ENCODE data around the gene SLC25A28. TPM values are rescaled to one million over a fixed set of nuclear protein-coding genes. Genes with fewer than 3 reads are reported as not detected.

SLC25A28 gene
- total RNA-seq, 2 donors from 2014 or later: 16.0 to 50.6 TPM

DNA sequence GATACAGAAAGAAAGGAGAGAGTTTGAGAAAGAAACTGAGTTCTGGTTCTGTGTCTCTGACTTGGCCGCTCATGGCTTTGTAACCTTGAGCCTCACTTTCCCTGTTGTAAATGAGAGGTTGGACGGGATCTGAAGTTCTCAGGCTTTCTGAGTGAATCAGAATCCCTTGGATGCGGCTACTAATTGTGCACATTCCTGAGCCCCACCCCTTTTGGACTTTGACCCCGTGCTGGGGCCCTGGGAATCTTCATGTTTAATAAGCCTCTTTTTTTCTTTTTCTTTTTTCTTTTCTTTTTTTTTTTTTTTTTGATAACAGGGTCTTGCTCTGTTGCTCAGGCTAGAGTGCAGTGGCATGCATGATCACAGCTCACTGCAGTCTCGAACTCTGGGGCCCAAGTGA lies 26.9 kb downstream of the SLC25A28 start:
- Histone ChIP-seq H3K9me3 (no peaks in the 10 kb centered on the region), H3K36me3 (no peaks in the 10 kb centered on the region), H3K4me1 (replicated peaks) (no peaks in the 10 kb centered on the region), H3K4me3 (no peak overlapping the region), H3K27ac (no peak overlapping the region), H3K27me3 (replicated peaks; ENCODE audit: insufficient read depth) (peaks cover 2% of the 10 kb centered on the region)
- intact Hi-C loops (cut with DNase I): no loop called here
- 74% methylated on average over 5 of the region's 5 CpGs for WGBS
- no peak for TF ChIP-seq POLR2A (IDR thresholded peaks at IDR 0.05)
- no peak for TF ChIP-seq POLR2AphosphoS5 (IDR thresholded peaks at IDR 0.05)
- TF ChIP-seq, protein P1, sequence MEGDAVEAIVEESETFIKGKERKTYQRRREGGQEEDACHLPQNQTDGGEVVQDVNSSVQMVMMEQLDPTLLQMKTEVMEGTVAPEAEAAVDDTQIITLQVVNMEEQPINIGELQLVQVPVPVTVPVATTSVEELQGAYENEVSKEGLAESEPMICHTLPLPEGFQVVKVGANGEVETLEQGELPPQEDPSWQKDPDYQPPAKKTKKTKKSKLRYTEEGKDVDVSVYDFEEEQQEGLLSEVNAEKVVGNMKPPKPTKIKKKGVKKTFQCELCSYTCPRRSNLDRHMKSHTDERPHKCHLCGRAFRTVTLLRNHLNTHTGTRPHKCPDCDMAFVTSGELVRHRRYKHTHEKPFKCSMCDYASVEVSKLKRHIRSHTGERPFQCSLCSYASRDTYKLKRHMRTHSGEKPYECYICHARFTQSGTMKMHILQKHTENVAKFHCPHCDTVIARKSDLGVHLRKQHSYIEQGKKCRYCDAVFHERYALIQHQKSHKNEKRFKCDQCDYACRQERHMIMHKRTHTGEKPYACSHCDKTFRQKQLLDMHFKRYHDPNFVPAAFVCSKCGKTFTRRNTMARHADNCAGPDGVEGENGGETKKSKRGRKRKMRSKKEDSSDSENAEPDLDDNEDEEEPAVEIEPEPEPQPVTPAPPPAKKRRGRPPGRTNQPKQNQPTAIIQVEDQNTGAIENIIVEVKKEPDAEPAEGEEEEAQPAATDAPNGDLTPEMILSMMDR (IDR thresholded peaks at IDR 0.05): no peak
- DNase-seq (ENCODE audit: low spot score): no peak

DNA sequence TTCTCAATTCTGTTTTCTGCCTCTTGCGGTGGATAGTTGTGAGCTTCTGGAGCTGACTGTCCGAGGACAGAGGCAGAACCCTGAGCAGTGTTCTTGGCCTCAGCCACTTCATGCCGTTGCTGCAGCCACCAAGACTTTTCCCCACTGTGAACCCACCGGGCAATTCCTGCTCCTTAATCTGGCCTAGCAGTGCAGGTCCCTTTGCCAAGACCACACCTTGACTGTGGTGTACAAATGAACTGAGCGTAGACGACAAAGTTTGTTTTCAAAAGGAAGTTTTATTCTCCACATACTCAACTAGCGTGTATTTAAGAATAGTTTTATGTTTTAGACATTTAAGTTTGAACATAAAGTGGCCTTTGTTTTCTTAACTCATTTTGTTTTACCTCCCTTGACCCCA lies 29.4 kb downstream of the SLC25A28 start:
- no peak for TF ChIP-seq POLR2AphosphoS5 (IDR thresholded peaks at IDR 0.05)
- no peak for TF ChIP-seq POLR2A (IDR thresholded peaks at IDR 0.05)
- TF ChIP-seq, protein P1 (IDR thresholded peaks at IDR 0.05): no peak
- H3K9me3 ChIP-seq: no peaks in the 10 kb centered on the region
- H3K4me3 ChIP-seq: no peak overlapping the region
- H3K4me1 ChIP-seq (replicated peaks): no peaks in the 10 kb centered on the region
- no peak for DNase-seq (ENCODE audit: low spot score)
- H3K36me3 ChIP-seq: no peaks in the 10 kb centered on the region
- 65% methylated on average over 7 of the region's 7 CpGs for WGBS
- H3K27ac ChIP-seq: no peak overlapping the region
- intact Hi-C loops (cut with DNase I): no loop called here
- H3K27me3 ChIP-seq (replicated peaks; ENCODE audit: insufficient read depth): peaks cover 2% of the 10 kb centered on the region

DNA sequence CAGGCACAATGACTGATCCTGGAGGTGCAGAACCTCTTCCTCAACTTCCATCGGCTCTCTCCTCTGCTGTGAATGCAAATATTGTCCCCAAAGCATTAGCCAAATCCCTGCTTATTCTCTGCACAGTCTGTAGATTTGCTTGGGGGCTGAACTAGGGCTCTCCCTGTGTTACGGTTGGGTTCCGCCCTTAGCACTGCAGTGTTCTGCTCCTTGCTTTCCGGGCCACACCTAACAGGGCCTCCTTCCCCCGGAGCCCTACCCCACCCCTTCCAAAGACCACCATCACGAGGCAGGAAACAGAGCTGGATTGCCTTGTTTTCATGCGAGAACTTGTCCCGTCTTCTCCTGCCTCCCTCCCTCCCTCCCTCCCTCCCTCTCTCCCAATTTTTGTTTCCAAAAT lies 36.6 kb downstream of the SLC25A28 start:
- 40% methylated on average over 8 of the region's 8 CpGs for WGBS
- TF ChIP-seq POLR2AphosphoS5 (IDR thresholded peaks at IDR 0.05) (no peak), POLR2A (IDR thresholded peaks at IDR 0.05) (no peak)
- TF ChIP-seq, protein P1 (IDR thresholded peaks at IDR 0.05): no peak
- DNase-seq (ENCODE audit: low spot score): no peak
- Histone ChIP-seq H3K9me3 (no peaks in the 10 kb centered on the region), H3K27me3 (replicated peaks; ENCODE audit: insufficient read depth) (no peaks in the 10 kb centered on the region), H3K27ac (no peak overlapping the region), H3K4me1 (replicated peaks) (no peaks in the 10 kb centered on the region), H3K4me3 (no peak overlapping the region), H3K36me3 (no peaks in the 10 kb centered on the region)
- intact Hi-C loops (cut with DNase I): loop anchor here (10.0 kb wide), 1 partner anchor 129 kb away; no protein-coding TSS in a partner anchor

DNA sequence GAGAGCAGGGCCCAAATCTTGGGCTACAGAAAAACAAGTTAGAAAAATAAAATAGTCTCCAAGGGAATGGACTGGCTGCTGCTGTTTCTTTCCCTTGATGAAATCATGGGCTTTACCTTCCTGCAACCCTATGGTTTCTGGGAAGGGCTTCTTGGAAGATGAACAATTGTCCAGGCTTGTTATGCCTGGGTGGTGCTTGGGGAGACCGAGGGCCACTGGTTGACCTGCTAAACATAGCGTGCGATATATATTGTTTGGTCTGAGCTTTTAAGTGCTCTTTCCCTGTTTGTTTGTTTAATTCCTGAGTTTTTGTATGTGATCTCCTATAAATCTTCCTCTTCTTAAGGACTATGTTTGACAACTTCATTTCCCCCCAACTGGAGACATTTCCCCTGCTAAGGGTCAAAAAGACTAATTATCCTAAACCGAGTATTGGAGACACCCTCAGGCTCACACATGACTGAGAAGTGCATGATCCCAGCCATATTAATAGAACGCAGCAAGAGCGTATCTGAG lies 37.9 kb downstream of the SLC25A28 start:
- H3K36me3 ChIP-seq: no peaks in the 10 kb centered on the region
- intact Hi-C loops (cut with DNase I): loop anchor here (10.0 kb wide), 1 partner anchor 128 kb away; no protein-coding TSS in a partner anchor
- no peak for DNase-seq (ENCODE audit: low spot score)

More for the DNA sequence above, 37.9 kb downstream of the SLC25A28 start:
- Histone ChIP-seq H3K27ac (no peak overlapping the region), H3K4me1 (replicated peaks) (no peaks in the 10 kb centered on the region), H3K4me3 (no peak overlapping the region), H3K27me3 (replicated peaks; ENCODE audit: insufficient read depth) (no peaks in the 10 kb centered on the region), H3K9me3 (no peaks in the 10 kb centered on the region)
- WGBS: 64% methylated on average over 6 of the region's 6 CpGs
- TF ChIP-seq POLR2AphosphoS5 (IDR thresholded peaks at IDR 0.05) (no peak), POLR2A (IDR thresholded peaks at IDR 0.05) (no peak)
- TF ChIP-seq, protein P1 (IDR thresholded peaks at IDR 0.05): no peak

Measured in prostate gland (tissue), 2 donors.